NK-92 (cell line): ENCODE measurements around the gene ATP10A.

Experiments
- DNase-seq: peaks from one replicate; lab custom pipeline; 2025; ENCODE audit not compliant: unreplicated experiment; lab: John Stamatoyannopoulos, UW

ATP10A gene

DNA sequence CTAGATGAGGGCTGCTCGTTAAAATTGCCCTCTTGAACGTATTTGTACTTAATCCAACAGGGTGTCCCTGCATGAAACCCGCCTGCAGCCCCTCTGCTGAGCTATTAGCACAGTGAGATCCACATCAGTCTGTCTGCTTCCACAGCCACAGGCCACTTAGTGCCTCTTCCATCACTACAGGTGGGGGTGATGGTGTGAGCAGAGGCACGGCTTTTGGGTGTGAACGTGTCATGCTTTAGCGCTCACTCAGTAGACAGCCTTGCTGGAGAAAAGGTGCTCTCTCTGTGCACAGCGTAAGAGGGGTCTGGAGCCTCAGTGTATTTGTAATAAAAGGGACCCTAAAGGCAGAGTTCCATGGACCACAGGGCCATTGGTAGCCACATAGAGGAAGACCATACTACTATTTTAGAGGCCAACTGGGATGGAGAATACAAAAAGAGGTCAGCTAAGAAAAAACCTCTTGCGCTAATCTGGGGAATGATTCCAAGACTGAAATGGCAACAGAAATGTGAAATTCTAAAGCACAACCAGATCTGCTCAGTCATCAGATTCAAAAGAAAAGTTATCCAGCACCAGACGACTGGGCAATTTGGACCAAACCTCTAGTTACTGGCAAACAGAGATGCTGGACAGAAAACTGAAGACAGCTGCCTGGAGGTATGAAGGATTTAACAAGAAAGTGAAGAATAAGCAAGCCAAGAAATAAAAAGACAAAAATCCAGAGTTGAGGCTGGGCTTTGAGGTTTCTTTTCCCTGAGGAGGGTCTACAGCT lies 120.2 kb downstream of the ATP10A start:
- no peak for DNase-seq

DNA sequence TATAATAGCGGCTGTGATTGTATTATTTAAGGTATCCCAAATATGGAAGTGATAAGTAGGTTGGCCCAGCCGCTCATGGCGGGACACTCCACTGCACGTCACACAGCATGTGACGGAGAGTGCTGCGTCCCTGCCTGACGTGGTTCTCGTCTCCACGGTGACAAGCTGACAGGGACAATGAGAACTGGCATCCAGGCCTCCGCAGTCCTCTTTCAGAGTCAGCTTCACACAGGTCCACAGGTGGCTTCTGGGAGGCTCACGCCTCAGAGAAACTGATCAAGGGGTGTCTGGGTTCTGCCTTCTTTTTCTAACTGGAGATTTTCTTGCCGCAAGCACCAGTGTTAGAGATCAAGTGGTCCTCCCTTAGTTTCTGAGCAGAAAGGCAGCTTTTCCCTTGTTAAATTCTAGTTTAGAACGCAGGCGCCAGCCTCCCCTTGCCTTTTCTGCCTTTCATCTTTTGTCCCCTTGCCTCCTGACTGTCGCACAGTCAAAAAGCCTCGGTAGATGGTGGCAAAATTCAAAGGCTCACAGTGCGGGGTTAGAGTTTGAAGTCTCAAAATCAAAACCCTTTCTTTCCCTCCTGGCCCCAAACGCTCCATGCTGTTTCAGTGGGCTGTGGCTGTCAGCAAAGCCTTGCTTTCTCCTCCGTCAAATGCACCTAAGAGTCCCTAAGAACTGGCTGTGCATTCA lies 120.9 kb downstream of the ATP10A start:
- no peak for DNase-seq

DNA sequence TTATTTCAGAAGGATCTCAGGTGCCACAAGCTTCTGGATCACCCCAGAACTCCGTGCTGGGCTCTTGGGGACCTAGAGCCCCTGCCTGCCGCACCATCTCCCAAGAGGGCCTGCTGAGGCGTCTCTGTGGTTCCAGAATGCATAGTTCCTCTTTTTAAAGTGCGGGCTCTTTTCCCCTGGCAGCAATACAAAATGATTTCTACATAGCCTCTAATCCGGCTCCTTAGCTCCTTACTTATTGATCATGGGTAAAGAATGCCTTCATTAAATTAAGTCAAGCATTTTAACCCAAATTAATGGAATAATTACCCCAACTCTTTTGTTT lies 121.9 kb downstream of the ATP10A start:
- DNase-seq: no peak

DNA sequence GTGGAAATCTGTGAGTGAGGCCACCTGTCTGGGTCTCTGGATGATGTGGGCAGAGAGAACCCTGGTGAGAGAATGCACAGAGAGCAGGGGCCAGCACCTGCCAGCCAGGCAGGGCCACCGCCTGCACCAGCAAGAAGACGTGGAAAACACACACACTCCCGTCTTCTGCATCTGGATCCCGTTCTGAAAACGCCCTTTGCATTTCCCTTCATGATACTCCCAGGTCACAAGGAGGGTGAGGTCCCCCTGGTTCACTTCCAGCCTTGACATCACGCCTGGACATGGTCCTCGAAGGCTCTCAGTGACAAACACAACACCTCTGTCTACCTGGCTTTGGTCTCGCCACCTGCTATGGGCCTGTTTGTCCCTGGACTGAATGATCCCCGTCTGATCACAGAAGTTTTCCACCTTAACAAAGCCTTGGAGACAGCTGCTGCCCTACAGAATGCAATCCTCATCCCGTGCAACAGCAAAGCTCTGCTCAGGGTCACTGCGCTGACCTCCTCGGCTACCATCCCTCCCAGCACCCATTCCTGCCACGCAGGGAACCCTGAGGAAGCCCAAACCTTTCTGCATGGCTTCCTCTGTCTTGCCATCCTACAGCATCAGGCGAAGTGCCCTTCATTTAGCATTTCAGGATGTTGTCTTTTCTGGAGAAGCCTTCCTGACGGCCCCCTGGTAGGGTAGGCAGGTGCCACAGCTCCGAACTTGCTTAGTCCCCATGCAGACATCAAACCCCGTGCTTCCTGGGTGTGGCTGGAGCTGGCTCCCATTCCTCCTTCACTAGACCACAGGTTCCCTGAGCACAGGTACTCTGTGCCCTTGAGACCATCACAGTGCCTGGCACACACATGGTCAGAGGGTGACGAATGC lies 122.5 kb downstream of the ATP10A start:
- no peak for DNase-seq

DNA sequence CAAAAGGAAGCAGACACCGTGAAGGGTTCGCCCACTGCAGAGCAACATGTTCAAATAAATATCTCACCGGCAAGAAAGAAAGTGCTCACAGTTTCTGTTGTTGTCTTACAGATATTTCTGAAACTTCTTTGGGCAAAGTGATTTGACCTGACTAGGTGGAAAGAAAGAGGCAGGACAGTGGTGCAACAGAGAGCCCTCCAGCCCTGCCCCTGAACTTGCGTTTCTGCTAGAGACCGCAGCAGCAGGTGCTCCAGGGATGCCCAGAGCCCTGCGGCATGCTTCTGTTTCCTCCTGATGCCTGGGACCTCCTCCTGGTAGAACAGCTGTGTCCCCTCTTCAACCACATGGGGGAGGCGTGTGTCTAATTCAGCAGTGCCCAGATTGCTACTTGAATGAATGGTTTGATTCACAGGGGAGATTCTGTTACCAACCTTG lies 123.4 kb downstream of the ATP10A start:
- DNase-seq: no peak

DNA sequence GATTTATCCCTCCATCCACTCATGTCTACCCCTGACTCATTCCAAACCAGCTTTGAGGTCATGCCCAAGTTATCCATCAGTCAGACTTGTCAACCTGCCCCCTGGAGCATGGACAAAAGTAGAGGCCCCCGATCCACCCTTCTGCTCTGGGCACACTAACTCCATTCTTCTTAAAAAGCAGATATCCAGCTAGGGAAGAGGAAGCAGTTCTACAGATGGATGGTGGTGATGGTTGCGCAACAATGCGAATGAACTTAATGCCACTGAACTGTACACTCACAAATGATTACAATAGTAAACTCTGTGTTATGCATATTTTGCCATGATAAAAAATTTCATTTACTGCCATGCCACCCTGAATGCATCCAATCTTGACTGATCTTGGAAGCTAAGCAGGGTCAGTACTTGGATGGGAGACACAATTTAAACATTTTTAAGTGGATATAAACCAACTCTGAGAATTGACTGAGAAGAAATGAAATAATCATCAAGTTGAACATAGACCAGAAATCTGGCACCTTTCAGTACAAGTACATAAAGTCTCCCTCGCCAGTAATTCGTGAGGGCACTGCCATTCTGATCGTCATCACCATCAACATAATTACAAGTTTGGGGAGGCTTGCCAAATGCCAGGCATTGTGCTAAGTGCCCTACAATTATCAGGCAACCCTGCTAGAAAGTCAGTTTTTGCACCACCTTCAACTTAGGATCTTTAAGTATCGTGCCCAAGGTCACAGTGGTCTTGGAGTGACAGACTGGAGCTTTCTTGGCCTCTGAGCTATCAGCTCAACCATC lies 124.8 kb downstream of the ATP10A start:
- no peak for DNase-seq

DNA sequence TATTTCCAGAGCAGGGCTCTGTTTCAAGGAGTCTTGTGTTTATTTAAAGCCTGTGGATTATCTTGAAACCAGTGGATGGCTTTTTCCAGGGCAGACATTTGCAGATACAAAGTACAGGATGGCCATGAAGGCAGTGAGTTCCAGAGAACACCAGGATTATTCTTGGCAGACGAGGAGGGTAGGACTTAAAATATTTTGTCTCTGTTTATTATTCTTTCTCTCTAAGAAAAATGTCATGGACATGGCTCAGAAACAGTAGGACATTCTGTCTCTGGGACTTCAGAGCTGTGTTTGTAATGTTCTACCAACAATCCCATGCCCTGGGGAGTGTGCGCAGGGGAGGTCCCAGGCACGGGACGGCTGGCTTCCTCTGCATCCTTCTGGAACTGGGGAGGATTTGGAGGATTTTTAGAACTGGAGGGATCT lies 125.9 kb downstream of the ATP10A start:
- no peak for DNase-seq

DNA sequence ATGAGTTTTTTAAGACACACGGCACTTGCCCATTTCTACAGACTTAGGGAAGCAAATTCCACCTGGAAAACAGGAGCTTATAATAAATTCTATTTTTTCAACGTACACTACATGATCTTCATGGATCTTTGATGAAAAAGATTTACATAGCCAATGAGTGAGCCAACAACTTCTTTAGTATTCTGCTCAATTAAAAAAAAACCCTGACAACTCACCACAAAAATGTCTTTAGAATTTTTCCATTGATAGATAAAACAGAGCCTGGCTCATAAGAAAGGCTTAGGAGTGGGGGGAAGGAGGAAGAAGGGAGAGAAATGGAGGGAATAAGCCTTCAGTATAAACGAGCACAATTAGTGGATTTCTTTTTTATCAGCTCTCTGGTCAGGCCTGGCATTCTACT lies 126.7 kb downstream of the ATP10A start:
- DNase-seq: no peak

DNA sequence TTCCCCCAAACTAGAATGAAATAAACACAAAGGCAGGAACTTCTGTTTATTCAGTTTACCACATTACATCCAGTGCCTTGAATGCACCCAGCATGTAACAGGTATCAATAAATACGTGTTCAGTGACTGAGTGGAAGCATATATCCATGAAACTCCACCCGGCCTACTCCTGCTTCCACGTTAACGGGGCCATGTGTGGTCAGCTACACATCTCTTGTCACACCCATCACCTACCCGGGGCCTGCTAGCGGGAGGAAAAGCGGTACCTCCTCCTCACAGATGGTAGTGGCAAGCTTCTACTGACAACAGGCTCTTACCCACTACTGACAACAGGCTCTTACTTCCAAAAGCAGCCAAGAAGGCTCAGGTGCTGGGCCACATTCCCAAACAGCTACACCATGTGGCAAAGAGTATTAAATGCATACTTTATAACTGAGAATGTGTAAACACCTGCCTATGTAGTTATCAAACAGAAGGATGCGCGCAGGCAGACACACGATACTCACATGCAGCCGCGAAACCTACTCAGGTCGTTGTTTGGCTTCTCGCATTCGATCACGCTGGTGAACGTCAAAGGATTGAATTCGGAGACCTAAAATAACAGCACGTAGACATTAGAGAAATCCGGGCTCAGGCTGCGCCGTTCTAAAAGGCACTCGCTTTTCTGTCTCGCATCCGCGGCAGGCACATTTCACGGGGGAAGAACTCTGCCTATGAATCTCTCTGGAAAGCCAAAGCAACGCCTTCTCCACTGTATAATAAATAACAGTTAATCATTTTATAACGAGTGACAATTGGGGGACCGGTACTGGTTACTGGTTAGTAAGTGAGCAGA lies 127.4 kb downstream of the ATP10A start:
- DNase-seq: no peak

DNA sequence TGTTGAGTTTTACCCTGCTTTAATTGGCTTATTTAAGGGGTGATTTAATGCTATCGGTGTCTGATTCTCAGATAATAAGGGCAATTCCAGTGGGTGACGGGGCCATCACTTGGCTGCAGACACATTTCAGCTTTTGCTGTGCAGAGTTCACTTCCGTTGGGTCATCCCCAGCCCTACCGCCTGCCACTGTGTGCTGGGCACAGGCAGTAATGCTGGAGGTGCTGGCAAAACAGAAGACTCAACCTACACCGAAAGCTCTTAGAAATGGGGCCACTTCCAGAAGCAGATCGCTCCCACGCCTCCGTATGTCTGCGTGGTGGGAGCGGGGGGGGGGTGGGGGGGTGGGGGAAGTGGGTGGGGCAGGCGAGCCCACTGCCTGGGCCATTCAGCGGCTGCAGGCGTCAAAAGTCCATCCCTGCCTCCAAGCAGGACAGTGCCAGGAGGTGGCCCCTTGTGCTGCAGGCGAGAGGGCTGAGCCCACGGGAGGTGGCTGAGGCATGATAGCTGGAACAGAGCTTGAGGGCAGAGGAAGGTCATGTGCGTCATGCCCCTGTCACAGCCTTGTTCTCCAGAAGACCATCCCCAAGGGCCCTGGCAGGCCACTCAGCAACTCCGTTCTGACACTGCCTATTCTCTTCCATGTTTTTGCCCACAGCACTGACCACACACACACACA lies 128.3 kb downstream of the ATP10A start:
- no peak for DNase-seq

DNA sequence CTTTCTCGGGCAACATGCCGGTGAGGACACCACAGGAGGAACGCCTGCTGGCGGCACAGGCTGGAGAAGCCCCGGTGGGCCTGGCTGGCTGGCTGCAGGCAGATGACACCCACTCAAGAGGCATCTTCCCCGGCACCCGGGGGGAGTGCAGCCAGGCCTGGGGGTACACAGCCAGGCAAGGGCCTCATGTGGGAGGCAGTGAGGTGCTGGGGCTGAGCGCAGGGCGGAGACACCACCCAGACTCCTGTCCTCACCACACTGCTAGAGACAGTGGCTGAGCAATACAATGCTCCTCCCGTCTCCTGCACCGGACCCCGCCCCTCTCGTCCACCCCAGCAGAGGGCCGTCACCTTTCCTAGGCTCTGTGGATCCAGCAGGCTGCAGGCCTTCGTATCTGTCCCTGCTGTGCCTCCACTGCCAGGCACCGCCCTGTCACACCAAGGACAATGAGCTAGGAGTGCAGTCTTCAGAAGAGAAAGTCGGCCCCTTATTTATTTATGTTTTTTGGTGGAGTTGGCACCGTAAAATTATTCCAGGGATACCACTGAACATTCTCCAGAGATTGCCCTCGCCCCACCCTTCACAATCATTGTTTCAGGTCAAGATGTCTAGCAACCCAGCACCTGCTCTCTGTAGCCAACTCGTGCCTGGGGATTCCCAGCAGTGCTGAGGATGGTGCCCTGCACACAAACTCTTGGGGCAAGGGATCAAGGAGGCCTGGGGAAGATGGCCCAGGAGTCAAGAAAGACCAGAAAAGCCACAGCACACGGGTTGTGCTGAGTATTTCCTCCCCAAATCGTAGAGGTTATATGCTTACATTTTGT lies 129.1 kb downstream of the ATP10A start:
- no peak for DNase-seq

DNA sequence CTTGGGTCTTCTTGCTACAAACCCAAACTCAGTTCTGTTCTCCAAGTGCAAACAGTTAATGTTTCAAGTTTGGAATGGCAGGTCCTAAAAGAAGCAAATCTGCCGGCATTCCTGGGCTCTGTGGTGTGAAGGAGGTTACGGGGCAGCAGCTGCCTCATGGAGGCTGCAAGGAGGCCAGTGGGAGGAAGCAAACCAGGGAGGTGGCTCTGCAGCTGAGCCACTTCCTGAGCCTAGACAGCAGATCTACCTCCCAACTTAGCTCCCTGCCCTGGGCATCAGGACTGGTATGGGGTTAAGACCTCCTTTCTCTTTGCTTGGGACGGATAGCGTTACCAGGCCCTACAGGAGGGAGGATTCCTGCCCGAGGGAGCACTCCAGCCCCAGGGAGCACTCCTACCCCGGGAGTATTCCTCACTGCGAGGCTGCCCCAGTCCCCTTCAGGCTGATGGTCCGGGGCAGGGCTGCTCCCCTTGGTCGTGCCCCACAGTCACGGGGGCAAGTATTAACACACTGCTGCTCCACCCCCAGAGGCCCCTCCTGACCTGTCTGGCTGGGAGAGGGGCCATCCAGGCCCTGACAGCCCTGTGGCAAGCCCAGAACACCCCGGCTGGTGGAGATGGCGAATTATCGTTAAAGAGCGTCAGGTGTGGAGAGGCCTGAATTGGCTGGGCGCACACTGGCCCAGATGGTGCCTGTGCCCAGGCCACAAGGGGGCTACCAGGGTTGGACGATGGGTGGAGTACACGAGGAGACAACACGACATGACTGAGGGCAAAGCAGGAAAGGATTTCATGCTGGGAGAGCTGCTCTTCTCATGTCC lies 129.9 kb downstream of the ATP10A start:
- DNase-seq: no peak

DNA sequence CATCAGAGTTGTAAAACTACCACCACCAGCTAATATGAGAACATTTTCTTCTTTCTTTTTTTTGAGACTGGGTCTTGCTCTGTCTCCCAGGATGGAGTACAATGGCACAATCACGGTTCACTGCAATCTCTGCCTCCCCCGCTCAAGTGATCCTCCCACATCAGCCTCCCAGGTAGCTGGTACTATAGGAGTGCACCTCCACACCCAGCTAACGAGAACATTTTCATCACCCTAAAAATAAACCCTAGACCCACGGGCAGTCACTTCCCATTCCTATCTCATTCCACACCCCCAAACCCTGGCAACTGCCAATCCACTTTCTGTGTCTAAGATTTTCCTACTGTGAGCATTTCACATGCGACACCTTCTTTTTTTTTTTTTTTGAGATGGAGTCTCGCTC lies 130.9 kb downstream of the ATP10A start:
- DNase-seq: no peak

DNA sequence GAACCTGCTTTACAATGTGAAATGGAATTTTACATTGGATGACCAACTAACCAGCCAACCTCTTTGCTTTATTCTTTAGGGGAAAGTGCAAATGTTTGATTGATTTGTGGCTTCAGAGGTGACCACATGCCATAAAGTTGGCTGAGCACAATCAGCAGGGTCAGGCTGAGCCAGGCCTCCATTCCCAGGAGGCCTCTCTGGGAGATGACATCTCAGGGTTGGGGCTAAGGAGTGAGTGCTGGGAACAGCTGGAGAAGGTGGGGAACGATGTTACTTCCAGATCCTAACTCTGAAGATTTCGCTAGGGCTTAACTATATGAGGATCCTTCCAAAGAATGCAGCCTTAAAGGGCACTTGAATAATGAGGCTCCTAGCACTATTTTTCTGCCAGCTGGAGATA lies 131.7 kb downstream of the ATP10A start:
- DNase-seq: no peak

DNA sequence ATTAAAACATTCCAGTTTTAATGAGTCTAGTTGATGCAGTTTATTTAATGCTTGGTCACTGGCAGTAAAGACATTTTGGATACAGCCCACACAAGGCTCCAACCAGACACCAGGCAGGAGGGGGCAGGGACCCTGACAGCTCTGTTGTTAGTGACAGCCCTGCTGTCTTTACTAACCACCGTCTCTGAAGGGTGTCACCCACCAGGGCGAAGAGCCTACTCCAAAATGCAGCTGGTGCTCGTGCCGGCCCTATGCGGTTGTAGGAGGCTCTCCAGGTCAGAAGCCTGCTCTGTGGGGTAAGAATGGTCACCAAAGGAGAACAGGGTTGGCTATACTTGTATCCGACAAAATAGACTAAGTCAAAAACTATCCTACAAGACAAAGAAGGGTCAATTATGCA lies 132.2 kb downstream of the ATP10A start:
- DNase-seq: no peak

DNA sequence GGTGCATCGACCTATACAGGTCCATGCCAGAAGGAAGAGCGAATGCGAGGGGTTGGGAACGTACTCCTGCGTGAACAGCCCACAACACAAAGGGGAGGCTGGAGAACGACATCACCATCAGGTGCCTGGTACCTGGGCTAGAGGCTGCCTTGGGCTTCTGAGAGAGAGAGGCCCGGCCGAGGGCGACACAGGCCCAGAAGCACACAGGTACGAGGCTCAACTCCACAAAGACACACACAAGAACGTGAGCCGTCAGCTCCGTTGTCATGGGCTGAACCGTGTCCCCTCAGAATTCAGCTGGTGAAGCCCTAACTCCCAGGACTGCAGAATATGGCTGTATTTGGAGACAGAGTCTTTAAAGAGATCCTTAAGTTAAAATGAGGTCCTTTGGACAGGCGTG lies 134.3 kb downstream of the ATP10A start:
- DNase-seq: no peak

DNA sequence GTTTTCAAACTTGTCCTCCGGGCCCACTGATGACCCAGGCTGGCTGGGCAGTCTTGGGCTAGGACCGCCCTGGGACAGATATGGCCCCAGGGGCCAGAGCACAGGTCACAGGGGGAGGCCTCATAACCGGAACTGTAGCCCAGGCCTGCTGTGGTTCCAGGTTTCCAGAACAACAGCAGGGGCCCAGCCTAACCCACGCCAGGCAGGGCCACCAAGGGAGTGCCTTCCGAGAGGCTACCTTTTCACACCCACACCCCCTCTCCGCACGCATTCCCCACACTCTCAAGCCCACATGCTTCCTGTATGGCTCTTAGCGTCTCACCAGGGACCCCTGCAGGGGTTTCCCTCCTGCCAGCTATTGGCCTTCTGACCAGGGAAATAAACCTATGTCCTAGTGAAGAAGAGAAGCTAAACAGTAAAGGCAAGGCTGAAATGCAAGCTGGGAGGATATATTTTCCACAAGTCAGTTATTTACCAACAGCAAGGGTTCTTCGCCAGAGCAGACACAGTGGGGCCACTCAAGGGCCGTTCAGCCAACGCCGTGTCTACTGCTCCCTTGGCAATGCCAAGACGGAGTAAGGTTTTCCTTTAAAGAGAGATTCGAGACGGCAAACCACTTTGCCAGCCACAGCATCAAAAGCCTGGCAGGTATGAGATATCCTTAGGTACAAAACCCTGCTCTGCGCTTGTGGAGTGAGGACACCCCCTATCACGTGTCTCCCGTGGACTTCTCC lies 135.1 kb downstream of the ATP10A start:
- DNase-seq: no peak
